H1 (cell line): ENCODE data around the gene VIM.

Experiments used
- CTCF ChIP-seq, 3 experiments: IDR thresholded peaks; 1 replicate in 2 of 3; 2 replicates in 1 of 3; pipeline versions ENCODE4 v1.5.1 to v1.6.1; 2011; ENCODE audit warnings: low read length in 3 of 3, mild to moderate bottlenecking in 3 of 3, inconsistent platforms in 2 of 3, low read depth in 1 of 3, moderate library complexity in 1 of 3; ENCODE audit not compliant: insufficient read depth in 1 of 3; ENCODE audit errors: control extremely low read depth in 1 of 3
- EZH2 ChIP-seq: fragments of 200-600 bp; sonication (generic); IDR thresholded peaks from 2 replicates; pipeline ENCODE4 v1.7.1; 2012; ENCODE audit warnings: low read depth, mild to moderate bottlenecking, moderate library complexity, low read length, inconsistent platforms; ENCODE audit not compliant: severe bottlenecking
- GTF2F1 ChIP-seq: IDR thresholded peaks from 2 replicates; pipeline ENCODE4 v1.6.1; 2012; ENCODE audit warnings: low read depth, low read length, improper control_type of control experiment, borderline replicate concordance

DNA sequence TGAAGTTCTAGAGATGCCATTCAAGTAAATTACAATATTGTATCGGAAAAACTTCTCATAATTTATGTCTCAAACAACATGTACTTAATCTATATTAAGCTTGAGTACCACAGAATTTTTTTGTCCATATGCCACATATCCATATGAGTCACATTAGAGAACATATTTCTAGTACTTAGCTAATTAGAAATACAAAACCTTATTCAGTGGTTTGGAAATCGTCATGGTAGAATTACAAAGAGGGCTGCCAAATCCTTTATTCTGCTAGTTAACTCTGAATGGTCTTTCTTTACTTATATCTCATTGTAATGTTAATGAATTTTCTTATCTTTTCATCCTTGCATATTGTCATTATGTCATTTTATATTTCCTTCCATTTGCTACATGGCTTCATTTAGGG, 9.0 kb upstream of the VIM start:
- TF ChIP-seq CTCF (IDR thresholded peaks at IDR 0.05; ENCODE audit: control extremely low read depth in 1 of 3, insufficient read depth in 1 of 3, low read depth in 1 of 3, low read length in 3 of 3) = no peak
- no peak for TF ChIP-seq EZH2
- no peak for TF ChIP-seq GTF2F1
